ENCODE results near the gene DLL3. TPM values are rescaled to one million over a fixed set of nuclear protein-coding genes. Genes with fewer than 3 reads are reported as not detected.

The DLL3 gene
- total RNA-seq, 1 experiment from 2014 or later, result 2.7 TPM

DNA sequence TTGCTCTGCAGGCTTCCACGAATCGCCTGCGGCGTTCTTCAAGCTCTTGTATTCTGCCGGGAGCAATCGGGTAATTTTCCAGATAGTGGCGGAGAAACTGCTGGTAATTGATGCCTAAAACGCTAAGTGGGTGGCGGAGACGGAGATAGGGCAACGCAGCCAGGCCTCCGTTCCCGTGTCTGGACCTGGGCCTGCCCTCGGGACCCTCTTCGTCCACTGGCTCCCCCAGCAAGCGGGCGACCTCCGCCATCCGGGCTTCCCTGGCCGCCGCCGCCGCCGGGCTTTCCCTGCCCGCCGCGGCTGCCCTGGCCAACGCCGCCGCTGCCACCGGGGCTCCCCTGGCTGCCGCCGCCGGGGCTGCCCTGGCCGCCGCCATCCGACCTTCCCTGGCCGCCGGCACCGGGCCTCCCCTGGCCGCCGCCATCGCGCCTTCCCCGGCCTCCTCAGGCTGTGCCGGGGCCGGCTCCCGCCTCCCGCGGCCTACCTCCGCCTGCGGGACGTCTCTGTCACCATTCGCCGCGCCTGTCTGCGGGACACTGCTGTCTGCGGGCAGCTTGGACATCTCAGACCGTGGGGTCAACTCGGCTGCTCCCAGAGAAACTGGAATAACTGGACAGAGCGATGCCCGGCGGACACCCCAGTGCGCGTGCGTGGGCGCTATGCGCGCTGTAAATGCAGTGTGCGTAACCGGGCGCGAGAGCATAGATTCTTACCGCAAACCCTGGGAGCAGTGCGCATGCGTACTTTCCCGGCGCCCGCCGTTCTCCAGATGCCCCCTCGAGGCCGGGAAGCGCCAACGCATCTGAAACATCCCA lies 41.0 kb downstream of the DLL3 start, which contains the start of gene EID2:
Gene EID2, minus strand, starts transcription at position 644 of the 815 bp plus-strand sequence. Its CDS starts 82 bp downstream, at position 562.
- H3K4me3 Mint-ChIP-seq (ENCODE audit: unreplicated experiment), result peak within 1 kb of the TSS; percentile 90
- TF ChIP-seq, protein P1, sequence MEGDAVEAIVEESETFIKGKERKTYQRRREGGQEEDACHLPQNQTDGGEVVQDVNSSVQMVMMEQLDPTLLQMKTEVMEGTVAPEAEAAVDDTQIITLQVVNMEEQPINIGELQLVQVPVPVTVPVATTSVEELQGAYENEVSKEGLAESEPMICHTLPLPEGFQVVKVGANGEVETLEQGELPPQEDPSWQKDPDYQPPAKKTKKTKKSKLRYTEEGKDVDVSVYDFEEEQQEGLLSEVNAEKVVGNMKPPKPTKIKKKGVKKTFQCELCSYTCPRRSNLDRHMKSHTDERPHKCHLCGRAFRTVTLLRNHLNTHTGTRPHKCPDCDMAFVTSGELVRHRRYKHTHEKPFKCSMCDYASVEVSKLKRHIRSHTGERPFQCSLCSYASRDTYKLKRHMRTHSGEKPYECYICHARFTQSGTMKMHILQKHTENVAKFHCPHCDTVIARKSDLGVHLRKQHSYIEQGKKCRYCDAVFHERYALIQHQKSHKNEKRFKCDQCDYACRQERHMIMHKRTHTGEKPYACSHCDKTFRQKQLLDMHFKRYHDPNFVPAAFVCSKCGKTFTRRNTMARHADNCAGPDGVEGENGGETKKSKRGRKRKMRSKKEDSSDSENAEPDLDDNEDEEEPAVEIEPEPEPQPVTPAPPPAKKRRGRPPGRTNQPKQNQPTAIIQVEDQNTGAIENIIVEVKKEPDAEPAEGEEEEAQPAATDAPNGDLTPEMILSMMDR (IDR thresholded peaks at IDR 0.05; ENCODE audit: insufficient read depth in 1 of 2, low read depth in 1 of 2, low read length in 1 of 2, severe bottlenecking in 1 of 2, unreplicated experiment in 1 of 2), result peak; percentile 89
- ChIA-PET CTCF (interaction anchor here (0.7 to 2.3 kb wide), 6 partner anchors 37 to 431 kb away, joined by 3 to 10 read pairs (median 6); partner anchors contain the start of genes PSMC4 and RPS16), POLR2A (interaction anchor here (0.5 to 1.9 kb wide), 3 partner anchors 56 to 887 kb away, joined by 3 to 11 read pairs (median 4); partner anchors contain the start of gene RPS16)
- no peaks in the 10 kb centered on the region for H3K36me3 ChIP-seq (ENCODE audit: control insufficient read depth, insufficient read depth, low read length)
- peaks cover 15% of the 10 kb centered on the region for H3K4me1 Mint-ChIP-seq (ENCODE audit: low read depth, unreplicated experiment)
- H3K9me3 ChIP-seq, result no peaks in the 10 kb centered on the region
- H3K36me3 Mint-ChIP-seq (ENCODE audit: insufficient read depth, unreplicated experiment), result peaks cover 18% of the 10 kb centered on the region
- peaks cover 4% of the 10 kb centered on the region for H3K27me3 Mint-ChIP-seq (ENCODE audit: insufficient read depth, unreplicated experiment)
- H3K9me3 Mint-ChIP-seq (ENCODE audit: unreplicated experiment), result no peaks in the 10 kb centered on the region
- peaks cover 8% of the 10 kb centered on the region; the same call in 1 of the 2 replicates for H3K4me1 ChIP-seq
- intact Hi-C loops (cut with micrococcal nuclease; ENCODE audit: unreplicated experiment), result loop anchor here (2.0 kb wide), 2 partner anchors 41 to 99 kb away; partner anchors contain the start of gene DLL3
- peak within 1 kb of the TSS; percentile 82 for H3K4me3 ChIP-seq (ENCODE audit: low read depth, low read length)
- H3K27ac Mint-ChIP-seq (ENCODE audit: unreplicated experiment), result peak within 1 kb of the TSS; percentile 93
- peak; percentile 95 to 97 for DNase-seq
- TSS peak; percentile 86 for BruUV-seq (replicated peaks)
- no peaks in the 10 kb centered on the region for H3K27me3 ChIP-seq (replicated peaks; ENCODE audit: control insufficient read depth, insufficient read depth, low read length)

DNA sequence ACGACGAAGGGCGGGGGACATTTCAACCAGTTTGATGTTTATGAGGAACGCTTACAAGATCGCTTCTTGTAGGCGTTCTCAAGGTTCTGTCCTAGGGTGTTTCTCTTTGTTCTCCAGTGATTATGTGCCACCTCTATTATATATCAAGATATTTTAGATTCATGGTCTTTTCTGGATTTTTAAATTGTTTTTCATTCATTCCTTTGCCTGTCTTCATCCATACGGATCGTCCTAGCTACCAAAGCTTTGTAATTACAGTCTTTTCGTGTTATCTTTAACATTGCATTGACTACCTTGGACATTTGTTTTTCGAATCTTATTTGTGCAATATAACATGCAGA lies 41.6 kb downstream of the DLL3 start:
- H3K4me1 Mint-ChIP-seq (ENCODE audit: low read depth, unreplicated experiment), result peaks cover 15% of the 10 kb centered on the region
- H3K36me3 ChIP-seq (ENCODE audit: control insufficient read depth, insufficient read depth, low read length), result no peaks in the 10 kb centered on the region
- TF ChIP-seq, protein P1 (IDR thresholded peaks at IDR 0.05; ENCODE audit: insufficient read depth in 1 of 2, low read depth in 1 of 2, low read length in 1 of 2, severe bottlenecking in 1 of 2, unreplicated experiment in 1 of 2), result no peak
- H3K9me3 Mint-ChIP-seq (ENCODE audit: unreplicated experiment), result no peaks in the 10 kb centered on the region
- H3K9me3 ChIP-seq, result no peaks in the 10 kb centered on the region
- peaks cover 4% of the 10 kb centered on the region for H3K27me3 Mint-ChIP-seq (ENCODE audit: insufficient read depth, unreplicated experiment)
- intact Hi-C loops (cut with micrococcal nuclease; ENCODE audit: unreplicated experiment), result loop anchor here (2.0 kb wide), 2 partner anchors 42 to 100 kb away; partner anchors contain the start of gene DLL3
- POLR2A ChIA-PET, result interaction anchor here (0.5 to 1.9 kb wide), 2 partner anchors 57 to 104 kb away, joined by 3 to 11 read pairs; partner anchors contain the start of gene RPS16
- no peak for DNase-seq
- peaks cover 18% of the 10 kb centered on the region for H3K36me3 Mint-ChIP-seq (ENCODE audit: insufficient read depth, unreplicated experiment)
- no TSS peak for BruUV-seq (replicated peaks)
- H3K27ac Mint-ChIP-seq (ENCODE audit: unreplicated experiment), result peak overlapping the region; percentile 93
- peak overlapping the region; percentile 90 for H3K4me3 Mint-ChIP-seq (ENCODE audit: unreplicated experiment)
- CTCF ChIA-PET, result interaction anchor here (1.1 to 2.3 kb wide), 4 partner anchors 37 to 102 kb away, joined by 4 to 10 read pairs (median 8); no protein-coding TSS in a partner anchor
- H3K4me3 ChIP-seq (ENCODE audit: low read depth, low read length), result no peak overlapping the region
- H3K27me3 ChIP-seq (replicated peaks; ENCODE audit: control insufficient read depth, insufficient read depth, low read length), result no peaks in the 10 kb centered on the region
- H3K4me1 ChIP-seq, result peaks cover 8% of the 10 kb centered on the region; the same call in 1 of the 2 replicates

DNA sequence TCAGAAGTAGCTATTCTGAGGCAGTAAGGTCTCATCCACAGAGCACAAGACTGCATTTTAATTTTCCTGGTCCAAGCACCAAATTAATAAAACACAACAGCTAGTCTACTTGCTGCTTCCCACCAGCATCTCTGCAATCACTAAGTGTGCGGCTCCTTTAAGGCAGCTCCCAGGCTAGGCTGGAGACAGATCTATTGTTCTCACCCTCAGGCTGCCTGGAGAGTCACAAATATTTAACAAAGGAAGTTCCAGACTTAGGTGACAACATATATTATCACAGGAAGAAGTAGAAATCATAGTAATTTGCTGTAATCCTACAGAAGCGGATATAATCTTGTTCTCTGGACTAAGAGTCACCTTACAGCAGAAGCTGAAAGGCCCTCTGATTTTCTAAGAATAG lies 43.5 kb downstream of the DLL3 start:
- H3K36me3 Mint-ChIP-seq (ENCODE audit: insufficient read depth, unreplicated experiment), result peaks cover 12% of the 10 kb centered on the region
- POLR2A ChIA-PET, result no interaction called here
- no TSS peak for BruUV-seq (replicated peaks)
- H3K4me1 Mint-ChIP-seq (ENCODE audit: low read depth, unreplicated experiment), result peaks cover 15% of the 10 kb centered on the region
- no peaks in the 10 kb centered on the region for H3K9me3 Mint-ChIP-seq (ENCODE audit: unreplicated experiment)
- no peak overlapping the region for H3K27ac Mint-ChIP-seq (ENCODE audit: unreplicated experiment)
- TF ChIP-seq, protein P1 (IDR thresholded peaks at IDR 0.05; ENCODE audit: insufficient read depth in 1 of 2, low read depth in 1 of 2, low read length in 1 of 2, severe bottlenecking in 1 of 2, unreplicated experiment in 1 of 2), result no peak
- H3K4me1 ChIP-seq, result peaks cover 8% of the 10 kb centered on the region; the same call in 1 of the 2 replicates
- H3K4me3 ChIP-seq (ENCODE audit: low read depth, low read length), result no peak overlapping the region
- no peaks in the 10 kb centered on the region for H3K9me3 ChIP-seq
- CTCF ChIA-PET, result no interaction called here
- H3K27me3 ChIP-seq (replicated peaks; ENCODE audit: control insufficient read depth, insufficient read depth, low read length), result no peaks in the 10 kb centered on the region
- intact Hi-C loops (cut with micrococcal nuclease; ENCODE audit: unreplicated experiment), result no loop called here
- H3K36me3 ChIP-seq (ENCODE audit: control insufficient read depth, insufficient read depth, low read length), result no peaks in the 10 kb centered on the region
- no peak overlapping the region for H3K4me3 Mint-ChIP-seq (ENCODE audit: unreplicated experiment)
- no peak for DNase-seq
- H3K27me3 Mint-ChIP-seq (ENCODE audit: insufficient read depth, unreplicated experiment), result peaks cover 13% of the 10 kb centered on the region
